Measurements from ENCODE around the gene SEPTIN6. TPM values are rescaled to one million over a fixed set of nuclear protein-coding genes. Genes with fewer than 3 reads are reported as not detected.

SEPTIN6 gene
- total RNA-seq, 1 experiment from 2014 or later, result 62.9 TPM

DNA sequence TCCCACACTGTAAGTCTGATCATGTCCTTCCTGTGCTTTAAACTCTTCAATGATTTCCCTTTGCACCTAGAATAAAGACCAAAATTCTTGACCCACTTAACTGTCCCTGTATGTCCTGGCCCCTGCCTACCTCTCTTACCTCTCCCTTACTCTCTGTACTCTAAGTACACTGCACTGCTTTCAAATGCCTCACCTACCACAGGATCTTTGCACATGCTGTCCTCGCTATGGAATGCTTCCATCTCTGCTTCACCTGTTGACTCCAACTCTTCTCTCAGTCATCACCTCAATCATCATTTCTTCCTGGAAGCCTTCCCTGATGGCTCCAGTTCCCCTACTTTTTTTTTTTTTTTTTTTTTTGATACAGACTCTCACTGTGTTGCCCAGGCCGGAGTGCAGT, 29.0 kb upstream of the SEPTIN6 start:
- CTCF ChIA-PET, result no interaction called here
- Mint-ChIP-seq H3K27ac (no peak overlapping the region), H3K4me1 (peaks cover 1% of the 10 kb centered on the region), H3K36me3 (no peaks in the 10 kb centered on the region), H3K9me3 (no peaks in the 10 kb centered on the region), H3K4me3 (no peak overlapping the region), H3K27me3 (ENCODE audit: low read depth) (no peaks in the 10 kb centered on the region)
- ATAC-seq (no peak), DNase-seq (ENCODE audit: low spot score) (no peak)
- POLR2A ChIA-PET, result no interaction called here
- TF ChIP-seq NFATC4 (CRISPR knock-in tag; IDR thresholded peaks at IDR 0.05) (no peak), CBFB (CRISPR knock-in tag; IDR thresholded peaks at IDR 0.05; ENCODE audit: low read depth) (no peak), ZNF317 (CRISPR knock-in tag; IDR thresholded peaks at IDR 0.05; ENCODE audit: borderline replicate concordance, low read depth) (no peak), MXD4 (CRISPR knock-in tag; IDR thresholded peaks at IDR 0.05; ENCODE audit: borderline replicate concordance) (no peak), RELA (CRISPR knock-in tag; IDR thresholded peaks at IDR 0.05; ENCODE audit: borderline replicate concordance) (no peak), TEAD4 (CRISPR knock-in tag; IDR thresholded peaks at IDR 0.05) (no peak), SMAD3 (CRISPR knock-in tag; IDR thresholded peaks at IDR 0.05; ENCODE audit: borderline replicate concordance) (no peak), GRHL2 (CRISPR knock-in tag; IDR thresholded peaks at IDR 0.05; ENCODE audit: insufficient replicate concordance, severe bottlenecking) (no peak), E2F4 (CRISPR knock-in tag; IDR thresholded peaks at IDR 0.05; ENCODE audit: borderline replicate concordance, low read depth) (no peak), STAT6 (CRISPR knock-in tag; conservative IDR thresholded peaks at IDR 0.05; ENCODE audit: low read depth) (no peak)
- TF ChIP-seq, protein P1, sequence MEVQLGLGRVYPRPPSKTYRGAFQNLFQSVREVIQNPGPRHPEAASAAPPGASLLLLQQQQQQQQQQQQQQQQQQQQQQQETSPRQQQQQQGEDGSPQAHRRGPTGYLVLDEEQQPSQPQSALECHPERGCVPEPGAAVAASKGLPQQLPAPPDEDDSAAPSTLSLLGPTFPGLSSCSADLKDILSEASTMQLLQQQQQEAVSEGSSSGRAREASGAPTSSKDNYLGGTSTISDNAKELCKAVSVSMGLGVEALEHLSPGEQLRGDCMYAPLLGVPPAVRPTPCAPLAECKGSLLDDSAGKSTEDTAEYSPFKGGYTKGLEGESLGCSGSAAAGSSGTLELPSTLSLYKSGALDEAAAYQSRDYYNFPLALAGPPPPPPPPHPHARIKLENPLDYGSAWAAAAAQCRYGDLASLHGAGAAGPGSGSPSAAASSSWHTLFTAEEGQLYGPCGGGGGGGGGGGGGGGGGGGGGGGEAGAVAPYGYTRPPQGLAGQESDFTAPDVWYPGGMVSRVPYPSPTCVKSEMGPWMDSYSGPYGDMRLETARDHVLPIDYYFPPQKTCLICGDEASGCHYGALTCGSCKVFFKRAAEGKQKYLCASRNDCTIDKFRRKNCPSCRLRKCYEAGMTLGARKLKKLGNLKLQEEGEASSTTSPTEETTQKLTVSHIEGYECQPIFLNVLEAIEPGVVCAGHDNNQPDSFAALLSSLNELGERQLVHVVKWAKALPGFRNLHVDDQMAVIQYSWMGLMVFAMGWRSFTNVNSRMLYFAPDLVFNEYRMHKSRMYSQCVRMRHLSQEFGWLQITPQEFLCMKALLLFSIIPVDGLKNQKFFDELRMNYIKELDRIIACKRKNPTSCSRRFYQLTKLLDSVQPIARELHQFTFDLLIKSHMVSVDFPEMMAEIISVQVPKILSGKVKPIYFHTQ (CRISPR knock-in tag; IDR thresholded peaks at IDR 0.05), result no peak

GRCh38 chrX:119721487-119721886, 28.5 kb upstream of the SEPTIN6 start:
- Mint-ChIP-seq H3K9me3 (no peaks in the 10 kb centered on the region), H3K36me3 (no peaks in the 10 kb centered on the region), H3K4me3 (no peak overlapping the region), H3K27ac (no peak overlapping the region), H3K4me1 (no peaks in the 10 kb centered on the region), H3K27me3 (ENCODE audit: low read depth) (no peaks in the 10 kb centered on the region)
- CTCF ChIA-PET, result interaction anchor here (1.3 kb wide), 1 partner anchor 8 kb away, joined by 5 read pairs; no protein-coding TSS in a partner anchor
- ATAC-seq (no peak), DNase-seq (ENCODE audit: low spot score) (no peak)
- POLR2A ChIA-PET, result no interaction called here
- TF ChIP-seq EMX1 (CRISPR knock-in tag; IDR thresholded peaks at IDR 0.05) (no peak), IRF1 (CRISPR knock-in tag; IDR thresholded peaks at IDR 0.05) (no peak), ELF4 (CRISPR knock-in tag; IDR thresholded peaks at IDR 0.05; ENCODE audit: low read depth) (no peak), OVOL2 (CRISPR knock-in tag; IDR thresholded peaks at IDR 0.05; ENCODE audit: borderline replicate concordance) (no peak), JUN (CRISPR knock-in tag; IDR thresholded peaks at IDR 0.05) (no peak), GRHL2 (CRISPR knock-in tag; IDR thresholded peaks at IDR 0.05; ENCODE audit: insufficient replicate concordance, severe bottlenecking) (no peak), NFYB (CRISPR knock-in tag; conservative IDR thresholded peaks at IDR 0.05; ENCODE audit: low read depth) (no peak), PRRX2 (CRISPR knock-in tag; IDR thresholded peaks at IDR 0.05) (no peak)
- TF ChIP-seq, protein P2, sequence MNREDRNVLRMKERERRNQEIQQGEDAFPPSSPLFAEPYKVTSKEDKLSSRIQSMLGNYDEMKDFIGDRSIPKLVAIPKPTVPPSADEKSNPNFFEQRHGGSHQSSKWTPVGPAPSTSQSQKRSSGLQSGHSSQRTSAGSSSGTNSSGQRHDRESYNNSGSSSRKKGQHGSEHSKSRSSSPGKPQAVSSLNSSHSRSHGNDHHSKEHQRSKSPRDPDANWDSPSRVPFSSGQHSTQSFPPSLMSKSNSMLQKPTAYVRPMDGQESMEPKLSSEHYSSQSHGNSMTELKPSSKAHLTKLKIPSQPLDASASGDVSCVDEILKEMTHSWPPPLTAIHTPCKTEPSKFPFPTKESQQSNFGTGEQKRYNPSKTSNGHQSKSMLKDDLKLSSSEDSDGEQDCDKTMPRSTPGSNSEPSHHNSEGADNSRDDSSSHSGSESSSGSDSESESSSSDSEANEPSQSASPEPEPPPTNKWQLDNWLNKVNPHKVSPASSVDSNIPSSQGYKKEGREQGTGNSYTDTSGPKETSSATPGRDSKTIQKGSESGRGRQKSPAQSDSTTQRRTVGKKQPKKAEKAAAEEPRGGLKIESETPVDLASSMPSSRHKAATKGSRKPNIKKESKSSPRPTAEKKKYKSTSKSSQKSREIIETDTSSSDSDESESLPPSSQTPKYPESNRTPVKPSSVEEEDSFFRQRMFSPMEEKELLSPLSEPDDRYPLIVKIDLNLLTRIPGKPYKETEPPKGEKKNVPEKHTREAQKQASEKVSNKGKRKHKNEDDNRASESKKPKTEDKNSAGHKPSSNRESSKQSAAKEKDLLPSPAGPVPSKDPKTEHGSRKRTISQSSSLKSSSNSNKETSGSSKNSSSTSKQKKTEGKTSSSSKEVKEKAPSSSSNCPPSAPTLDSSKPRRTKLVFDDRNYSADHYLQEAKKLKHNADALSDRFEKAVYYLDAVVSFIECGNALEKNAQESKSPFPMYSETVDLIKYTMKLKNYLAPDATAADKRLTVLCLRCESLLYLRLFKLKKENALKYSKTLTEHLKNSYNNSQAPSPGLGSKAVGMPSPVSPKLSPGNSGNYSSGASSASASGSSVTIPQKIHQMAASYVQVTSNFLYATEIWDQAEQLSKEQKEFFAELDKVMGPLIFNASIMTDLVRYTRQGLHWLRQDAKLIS (CRISPR knock-in tag; IDR thresholded peaks at IDR 0.05; ENCODE audit: borderline replicate concordance), result no peak
- TF ChIP-seq, protein P3, sequence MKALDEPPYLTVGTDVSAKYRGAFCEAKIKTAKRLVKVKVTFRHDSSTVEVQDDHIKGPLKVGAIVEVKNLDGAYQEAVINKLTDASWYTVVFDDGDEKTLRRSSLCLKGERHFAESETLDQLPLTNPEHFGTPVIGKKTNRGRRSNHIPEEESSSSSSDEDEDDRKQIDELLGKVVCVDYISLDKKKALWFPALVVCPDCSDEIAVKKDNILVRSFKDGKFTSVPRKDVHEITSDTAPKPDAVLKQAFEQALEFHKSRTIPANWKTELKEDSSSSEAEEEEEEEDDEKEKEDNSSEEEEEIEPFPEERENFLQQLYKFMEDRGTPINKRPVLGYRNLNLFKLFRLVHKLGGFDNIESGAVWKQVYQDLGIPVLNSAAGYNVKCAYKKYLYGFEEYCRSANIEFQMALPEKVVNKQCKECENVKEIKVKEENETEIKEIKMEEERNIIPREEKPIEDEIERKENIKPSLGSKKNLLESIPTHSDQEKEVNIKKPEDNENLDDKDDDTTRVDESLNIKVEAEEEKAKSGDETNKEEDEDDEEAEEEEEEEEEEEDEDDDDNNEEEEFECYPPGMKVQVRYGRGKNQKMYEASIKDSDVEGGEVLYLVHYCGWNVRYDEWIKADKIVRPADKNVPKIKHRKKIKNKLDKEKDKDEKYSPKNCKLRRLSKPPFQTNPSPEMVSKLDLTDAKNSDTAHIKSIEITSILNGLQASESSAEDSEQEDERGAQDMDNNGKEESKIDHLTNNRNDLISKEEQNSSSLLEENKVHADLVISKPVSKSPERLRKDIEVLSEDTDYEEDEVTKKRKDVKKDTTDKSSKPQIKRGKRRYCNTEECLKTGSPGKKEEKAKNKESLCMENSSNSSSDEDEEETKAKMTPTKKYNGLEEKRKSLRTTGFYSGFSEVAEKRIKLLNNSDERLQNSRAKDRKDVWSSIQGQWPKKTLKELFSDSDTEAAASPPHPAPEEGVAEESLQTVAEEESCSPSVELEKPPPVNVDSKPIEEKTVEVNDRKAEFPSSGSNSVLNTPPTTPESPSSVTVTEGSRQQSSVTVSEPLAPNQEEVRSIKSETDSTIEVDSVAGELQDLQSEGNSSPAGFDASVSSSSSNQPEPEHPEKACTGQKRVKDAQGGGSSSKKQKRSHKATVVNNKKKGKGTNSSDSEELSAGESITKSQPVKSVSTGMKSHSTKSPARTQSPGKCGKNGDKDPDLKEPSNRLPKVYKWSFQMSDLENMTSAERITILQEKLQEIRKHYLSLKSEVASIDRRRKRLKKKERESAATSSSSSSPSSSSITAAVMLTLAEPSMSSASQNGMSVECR (CRISPR knock-in tag; IDR thresholded peaks at IDR 0.05; ENCODE audit: borderline replicate concordance), result no peak
